Hepatocyte (in vitro differentiated cells): ENCODE measurements around the gene YBX3. TPM values are rescaled to one million over a fixed set of nuclear protein-coding genes. Genes with fewer than 3 reads are reported as not detected.

Experiments used
- DNase-seq: peaks from one replicate; pipeline ENCODE4 v3.0.0-alpha.2; 2016; ENCODE audit warnings: low spot score
- H2AFZ ChIP-seq: fragments of 200-600 bp; sonication (generic); 2 replicates; pipeline ENCODE4 v1.6.0; 2016; ENCODE audit warnings: antibody characterized with exemption, mild to moderate bottlenecking
- H3K27ac ChIP-seq: fragments of 200-600 bp; sonication (generic); 2 replicates; pipeline ENCODE4 v1.5.1; 2016; ENCODE audit warnings: mild to moderate bottlenecking
- H3K27me3 ChIP-seq: fragments of 200-600 bp; sonication (generic); 2 replicates; pipeline ENCODE4 v1.6.1; 2016
- H3K36me3 ChIP-seq: fragments of 200-600 bp; sonication (generic); replicated peaks from 2 replicates; pipeline ENCODE4 v1.5.1; 2016; ENCODE audit warnings: low read depth; ENCODE audit not compliant: insufficient read depth
- H3K4me1 ChIP-seq: fragments of 200-600 bp; sonication (generic); 2 replicates; pipeline ENCODE4 v1.5.1; 2016; ENCODE audit warnings: mild to moderate bottlenecking, moderate library complexity; ENCODE audit not compliant: insufficient read depth
- H3K4me2 ChIP-seq: fragments of 200-600 bp; sonication (generic); 2 replicates; pipeline ENCODE4 v1.6.0; 2016
- H3K4me3 ChIP-seq: fragments of 200-600 bp; sonication (generic); 2 replicates; pipeline ENCODE4 v1.5.1; 2016; ENCODE audit warnings: mild to moderate bottlenecking
- H3K79me2 ChIP-seq: fragments of 200-600 bp; sonication (generic); 2 replicates; pipeline ENCODE4 v1.6.0; 2017; ENCODE audit warnings: mild to moderate bottlenecking
- H3K9me2 ChIP-seq: fragments of 200-600 bp; sonication (generic); replicated peaks from 2 replicates; pipeline ENCODE4 v1.6.0; 2017; ENCODE audit warnings: mild to moderate bottlenecking; ENCODE audit not compliant: insufficient read depth
- H3K9me3 ChIP-seq: fragments of 200-600 bp; sonication (generic); 2 replicates; pipeline ENCODE4 v1.5.1; 2016; ENCODE audit warnings: low read depth, mild to moderate bottlenecking
- H4K20me1 ChIP-seq: fragments of 200-600 bp; sonication (generic); 2 replicates; pipeline ENCODE4 v1.6.0; 2016; ENCODE audit warnings: mild to moderate bottlenecking; ENCODE audit not compliant: insufficient read depth, poor library complexity, severe bottlenecking
- CTCF ChIP-seq: fragments of 200-600 bp; sonication (generic); IDR thresholded peaks from 2 replicates; pipeline ENCODE4 v1.5.1; 2016; ENCODE audit warnings: antibody characterized with exemption, mild to moderate bottlenecking; ENCODE audit not compliant: poor library complexity
- EZH2 ChIP-seq: fragments of 200-600 bp; sonication (generic); IDR thresholded peaks from 2 replicates; pipeline ENCODE4 v1.6.1; 2016; ENCODE audit warnings: antibody characterized with exemption, mild to moderate bottlenecking, borderline replicate concordance
- EZH2phosphoT487 ChIP-seq: fragments of 200-600 bp; sonication (generic); IDR thresholded peaks from one replicate; pipeline ENCODE4 v1.6.1; 2018; ENCODE audit warnings: antibody characterized with exemption, mild to moderate bottlenecking, low read depth, moderate library complexity; ENCODE audit not compliant: unreplicated experiment, severe bottlenecking
- WGBS: methylation state at CpG from one replicate; pipeline ENCODE4 v1.1.6; 2016; ENCODE audit warnings: low lambda C conversion rate; ENCODE audit errors: missing lambda C conversion rate; 5-methylcytosine and 5-hydroxymethylcytosine counted together
- polyA plus RNA-seq: library from polyadenylated mRNA; unstranded; fragments of >200 nt; fragmentation: Nextera tagmentation; extraction: Ambion mirVana; gene quantifications from 2 replicates; pipeline ENCODE4 v1.2.1, GENCODE V29; 2016
- total RNA-seq: library from RNA; depleted of rRNA; stranded (reverse); fragments of >200 nt; gene quantifications from 2 replicates; pipeline ENCODE4 v1.2.3, GENCODE V29; 2014

Gene YBX3
- total and polyA plus RNA-seq, 2 experiments from 2014 or later, result 83.4 to 218 TPM

GRCh38 chr12:10701843-10702242 is 21.3 kb downstream of the YBX3 start:
- 95% methylated on average over 14 of the region's 14 CpGs for WGBS
- no peaks in the 10 kb centered on the region for H4K20me1 ChIP-seq
- TF ChIP-seq EZH2, result no peak
- TF ChIP-seq EZH2phosphoT487, result no peak
- TF ChIP-seq CTCF, result no peak
- peaks cover 4% of the 10 kb centered on the region for H3K36me3 ChIP-seq
- peaks cover 4% of the 10 kb centered on the region for H3K79me2 ChIP-seq
- H3K27me3 ChIP-seq, result no peaks in the 10 kb centered on the region
- H3K9me3 ChIP-seq, result no peaks in the 10 kb centered on the region
- no peak overlapping the region for H2AFZ ChIP-seq
- no peak overlapping the region for H3K4me3 ChIP-seq
- no peak for DNase-seq
- no peak overlapping the region for H3K4me2 ChIP-seq
- H3K9me2 ChIP-seq, result no peaks in the 10 kb centered on the region
- no peak overlapping the region for H3K27ac ChIP-seq
- no peaks in the 10 kb centered on the region for H3K4me1 ChIP-seq

DNA sequence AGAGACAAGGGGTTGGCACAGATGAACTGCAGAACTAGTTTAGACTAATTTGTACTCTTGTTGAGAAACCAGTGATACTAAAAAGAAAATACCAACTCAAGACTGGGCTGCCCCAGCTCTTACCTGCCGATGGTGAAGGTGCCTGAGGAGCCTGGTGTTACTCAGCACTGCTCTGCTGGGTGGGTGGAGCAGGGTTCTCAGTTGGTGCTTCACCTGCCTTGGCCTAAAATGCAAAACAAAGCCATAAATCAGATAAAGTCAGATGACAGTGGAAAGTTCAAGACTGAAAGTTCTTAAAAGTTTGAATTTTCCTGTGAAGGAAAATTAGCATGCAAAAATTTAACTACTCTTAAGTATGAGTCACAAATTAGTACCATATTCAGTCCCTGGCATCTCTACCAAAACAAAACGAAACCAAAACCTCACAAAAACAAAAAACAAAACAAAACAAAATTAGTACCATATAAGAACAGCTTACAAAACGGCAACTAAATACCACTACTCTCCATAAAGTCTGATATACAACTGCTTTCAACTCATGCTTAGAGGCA is 21.9 kb downstream of the YBX3 start:
- Histone ChIP-seq H3K4me1 (no peaks in the 10 kb centered on the region), H3K9me3 (no peaks in the 10 kb centered on the region), H3K27me3 (no peaks in the 10 kb centered on the region), H3K9me2 (no peaks in the 10 kb centered on the region), H3K27ac (no peak overlapping the region), H2AFZ (no peak overlapping the region), H4K20me1 (no peaks in the 10 kb centered on the region), H3K79me2 (peaks cover 4% of the 10 kb centered on the region), H3K4me3 (no peak overlapping the region), H3K4me2 (no peak overlapping the region), H3K36me3 (peaks cover 4% of the 10 kb centered on the region)
- no peak for TF ChIP-seq EZH2
- TF ChIP-seq CTCF, result no peak
- TF ChIP-seq EZH2phosphoT487, result no peak
- no peak for DNase-seq
- WGBS, result 78% methylated on average over 3 of the region's 3 CpGs

DNA sequence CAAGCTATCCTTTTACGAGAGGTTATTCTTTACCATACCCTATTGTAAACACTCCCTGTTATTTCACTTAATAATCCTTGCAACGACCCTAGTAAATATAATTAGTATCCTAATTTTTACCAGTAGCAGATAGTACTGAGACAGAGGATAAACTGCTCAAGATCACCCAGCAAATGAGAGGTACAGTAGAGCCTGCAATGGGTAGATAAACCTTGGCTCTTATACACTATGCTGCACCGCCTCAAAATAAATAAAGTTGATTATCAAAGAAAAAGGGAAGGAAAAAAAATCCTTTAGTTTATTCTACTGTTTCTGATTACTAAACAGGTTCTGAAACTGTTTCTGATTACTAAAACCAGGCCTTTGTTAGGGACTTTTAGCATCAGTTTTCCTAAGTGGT is 22.5 kb downstream of the YBX3 start:
- no peak for TF ChIP-seq EZH2
- no peak for TF ChIP-seq CTCF
- TF ChIP-seq EZH2phosphoT487, result no peak
- Histone ChIP-seq H3K36me3 (peaks cover 4% of the 10 kb centered on the region), H3K4me2 (no peak overlapping the region), H3K27ac (no peak overlapping the region), H2AFZ (no peak overlapping the region), H3K79me2 (peaks cover 4% of the 10 kb centered on the region), H3K9me3 (no peaks in the 10 kb centered on the region), H3K9me2 (no peaks in the 10 kb centered on the region), H4K20me1 (no peaks in the 10 kb centered on the region), H3K4me3 (no peak overlapping the region), H3K27me3 (no peaks in the 10 kb centered on the region), H3K4me1 (no peaks in the 10 kb centered on the region)
- WGBS, result 86% methylated on average over 3 of the region's 3 CpGs
- no peak for DNase-seq

DNA sequence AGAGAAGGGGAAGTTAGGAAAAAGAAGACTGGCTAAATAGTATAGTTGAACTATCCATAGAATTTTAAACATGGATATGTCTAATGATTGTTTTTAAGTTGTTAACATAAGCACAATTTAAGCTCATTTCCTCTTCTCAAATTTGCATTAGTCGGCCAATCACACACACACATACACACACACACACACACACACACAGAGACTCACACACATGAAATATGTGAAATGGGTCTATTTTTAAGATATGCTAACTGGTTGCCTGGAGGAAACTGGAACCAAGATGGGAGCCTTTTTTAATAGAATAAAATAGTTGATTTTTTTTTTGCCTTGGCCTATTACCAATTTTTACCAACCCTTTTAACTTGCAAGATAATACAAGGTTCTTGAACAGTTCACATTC is 25.3 kb downstream of the YBX3 start:
- Histone ChIP-seq H3K4me1 (no peaks in the 10 kb centered on the region), H3K4me2 (no peak overlapping the region)
- WGBS, result 93% methylated on average over 1 of the region's 1 CpG

More for the DNA sequence above, 25.3 kb downstream of the YBX3 start:
- Histone ChIP-seq H3K9me3 (no peaks in the 10 kb centered on the region), H3K27ac (no peak overlapping the region), H2AFZ (no peak overlapping the region), H4K20me1 (no peaks in the 10 kb centered on the region), H3K9me2 (no peaks in the 10 kb centered on the region), H3K79me2 (no peaks in the 10 kb centered on the region), H3K4me3 (no peak overlapping the region), H3K36me3 (peaks cover 4% of the 10 kb centered on the region), H3K27me3 (no peaks in the 10 kb centered on the region)
- no peak for DNase-seq
- TF ChIP-seq EZH2phosphoT487, result no peak
- no peak for TF ChIP-seq CTCF
- TF ChIP-seq EZH2, result no peak
